Measurements from ENCODE around the gene TPRN. TPM values are rescaled to one million over a fixed set of nuclear protein-coding genes. Genes with fewer than 3 reads are reported as not detected.
"Not testable (repeated sequence)": the region's sequence is repeated elsewhere in the genome, so short reads cannot be mapped to it uniquely, and the experiment has no call there.

The TPRN gene
- 5.7 TPM for total RNA-seq

DNA sequence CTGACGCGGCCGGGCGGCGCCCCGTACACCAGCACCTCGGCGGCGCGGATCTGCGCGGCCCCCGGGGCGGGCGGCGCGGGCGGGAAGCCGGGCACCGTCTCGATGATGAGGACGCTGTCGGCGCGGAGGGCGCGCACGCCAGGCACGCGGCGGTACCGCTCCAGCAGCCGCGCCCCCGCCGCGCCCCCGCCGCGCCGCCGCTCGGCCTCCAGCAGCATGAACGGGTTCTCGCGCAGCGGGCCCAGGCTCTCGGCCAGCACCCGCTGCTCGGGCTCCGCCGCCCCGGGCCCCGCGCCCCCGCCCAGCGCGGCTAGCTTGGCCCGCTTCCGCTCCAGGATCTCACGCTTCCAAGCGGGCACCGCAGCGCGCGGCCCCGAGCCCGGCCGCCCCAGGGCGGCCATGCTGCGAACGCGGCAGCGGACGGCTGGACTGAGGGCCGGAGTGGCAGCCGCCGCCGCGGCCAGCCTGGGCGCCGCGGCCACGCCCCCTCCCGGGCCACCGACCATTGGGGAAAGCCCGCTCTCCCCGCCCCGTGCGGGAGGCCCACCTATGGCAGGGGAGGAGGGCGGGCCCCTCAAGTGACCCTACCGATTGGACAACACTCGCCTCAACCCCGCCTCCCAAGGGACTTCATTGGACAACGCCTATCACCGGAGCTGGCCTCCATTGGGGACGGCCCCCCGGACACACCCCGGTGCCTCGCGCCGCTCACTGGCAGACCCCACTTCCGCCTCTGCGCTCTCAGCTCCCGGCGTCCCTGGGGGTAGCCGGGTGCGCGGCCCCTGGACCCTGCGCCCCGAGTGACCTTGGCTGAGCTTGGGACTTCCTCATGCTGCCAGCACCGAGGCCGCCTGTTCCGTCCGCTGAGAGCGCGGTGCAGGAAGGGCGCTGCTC lies at the start of gene TPRN:
Gene TPRN, minus strand, starts transcription at position 431 of the 894 bp plus-strand sequence. Its CDS starts 30 bp downstream, at position 401.
- DNase-seq, result peak; percentile 100

GRCh38 chr9:137247916-137248175 lies 47.3 kb upstream of the TPRN start:
- DNase-seq, result no peak

GRCh38 chr9:137247135-137247915 lies 46.8 kb upstream of the TPRN start:
- DNase-seq, result no peak

- DNase-seq, result no peak
These were observed 45.2 kb upstream of the TPRN start for GRCh38 chr9:137245450-137246421.

DNA sequence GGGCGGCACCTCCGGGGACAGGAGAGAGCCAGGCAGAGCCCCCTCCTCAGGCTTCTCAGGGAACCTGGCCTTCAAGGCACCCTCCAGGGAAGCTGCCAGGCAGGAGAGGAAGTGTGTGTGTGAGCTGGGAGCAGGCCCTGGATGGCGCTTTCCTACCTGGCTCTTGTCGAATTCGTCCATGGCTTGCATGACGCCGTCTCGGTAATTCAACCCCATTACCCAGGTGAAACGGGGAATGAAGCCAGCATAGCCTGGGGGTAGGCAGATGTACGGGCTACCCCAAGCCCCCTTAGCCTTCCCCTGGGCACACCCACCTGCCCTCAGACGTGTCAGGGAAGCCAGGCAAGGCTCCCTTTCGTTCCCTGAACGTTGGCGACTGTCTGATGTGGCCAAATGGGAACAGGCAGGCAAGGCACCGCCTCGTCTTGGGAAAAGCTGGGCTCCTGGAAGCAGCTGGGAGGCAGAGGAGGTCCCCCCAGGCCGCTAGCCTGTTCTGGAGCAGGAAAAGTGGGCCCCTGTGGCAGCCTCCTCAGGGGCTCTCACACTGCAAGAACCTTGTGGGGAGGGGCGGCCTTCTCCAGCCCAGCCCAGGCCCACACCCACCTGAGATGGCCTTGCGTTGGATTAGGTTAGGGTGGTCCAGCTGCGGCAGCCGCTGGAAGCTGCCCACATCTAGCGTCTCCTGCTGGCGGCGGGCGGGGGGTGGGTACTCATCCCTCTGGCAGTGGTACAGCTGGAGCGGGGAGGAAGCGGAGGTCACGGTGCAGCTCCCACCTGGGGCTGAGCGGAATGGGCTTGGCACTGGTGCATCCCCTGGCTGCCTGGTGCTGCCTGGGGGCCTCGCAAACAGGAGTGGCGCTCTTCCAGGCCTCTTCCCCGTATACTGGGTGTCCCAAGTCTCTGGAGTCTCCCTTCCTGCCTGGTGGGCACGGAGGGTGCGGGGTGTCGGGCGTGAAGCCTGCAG lies 44.2 kb upstream of the TPRN start:
- DNase-seq, result no peak

DNA sequence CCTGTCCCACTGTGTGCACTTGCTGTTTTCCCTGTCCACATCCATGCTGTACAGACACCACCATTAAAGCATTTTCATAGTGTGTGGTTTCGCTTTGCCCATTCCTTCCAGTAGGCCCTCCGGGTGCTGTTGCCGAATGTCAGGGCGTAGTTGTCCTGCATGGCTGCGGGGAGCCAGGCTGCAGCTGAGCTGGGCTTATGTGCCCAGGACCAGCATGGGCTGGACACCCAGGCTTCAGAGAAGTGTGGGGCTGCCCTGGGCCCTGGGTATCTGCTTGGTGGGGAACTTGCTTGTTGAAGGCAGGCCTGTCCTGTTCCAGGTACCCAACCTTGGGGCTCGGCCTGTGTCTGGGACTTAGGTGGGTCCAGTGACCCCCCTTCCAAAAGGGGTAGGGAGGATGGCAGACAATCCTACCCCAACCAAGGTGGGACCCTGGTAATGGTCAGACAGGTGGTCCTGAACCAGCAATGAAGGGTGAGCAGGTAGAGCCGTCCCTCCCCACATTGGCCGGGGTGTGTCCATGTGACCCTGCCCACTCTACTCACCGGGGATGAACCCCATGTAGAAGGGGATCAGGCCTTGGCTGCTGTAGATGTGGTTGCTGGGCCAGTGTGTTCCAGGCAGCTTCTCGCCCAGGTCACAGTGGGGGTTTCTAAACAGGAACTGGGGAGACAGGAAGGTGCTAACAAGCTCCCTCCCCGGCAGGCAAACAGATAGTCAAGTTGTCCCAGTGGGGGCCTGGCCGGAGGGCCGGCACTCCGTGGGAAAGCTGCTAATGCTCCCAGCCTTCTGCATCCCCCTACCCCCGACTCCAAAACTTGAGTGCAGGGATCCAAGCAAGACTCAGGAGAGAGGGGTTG lies 43.3 kb upstream of the TPRN start:
- DNase-seq, result no peak

DNA sequence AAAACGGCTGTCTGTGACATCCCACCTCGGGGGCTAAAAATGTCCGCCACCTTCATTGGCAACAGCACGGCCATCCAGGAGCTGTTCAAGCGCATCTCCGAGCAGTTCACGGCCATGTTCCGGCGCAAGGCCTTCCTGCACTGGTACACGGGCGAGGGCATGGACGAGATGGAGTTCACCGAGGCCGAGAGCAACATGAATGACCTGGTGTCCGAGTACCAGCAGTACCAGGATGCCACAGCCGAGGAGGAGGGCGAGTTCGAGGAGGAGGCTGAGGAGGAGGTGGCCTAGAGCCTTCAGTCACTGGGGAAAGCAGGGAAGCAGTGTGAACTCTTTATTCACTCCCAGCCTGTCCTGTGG lies 42.7 kb upstream of the TPRN start:
- DNase-seq, result not testable (repeated sequence)

DNA sequence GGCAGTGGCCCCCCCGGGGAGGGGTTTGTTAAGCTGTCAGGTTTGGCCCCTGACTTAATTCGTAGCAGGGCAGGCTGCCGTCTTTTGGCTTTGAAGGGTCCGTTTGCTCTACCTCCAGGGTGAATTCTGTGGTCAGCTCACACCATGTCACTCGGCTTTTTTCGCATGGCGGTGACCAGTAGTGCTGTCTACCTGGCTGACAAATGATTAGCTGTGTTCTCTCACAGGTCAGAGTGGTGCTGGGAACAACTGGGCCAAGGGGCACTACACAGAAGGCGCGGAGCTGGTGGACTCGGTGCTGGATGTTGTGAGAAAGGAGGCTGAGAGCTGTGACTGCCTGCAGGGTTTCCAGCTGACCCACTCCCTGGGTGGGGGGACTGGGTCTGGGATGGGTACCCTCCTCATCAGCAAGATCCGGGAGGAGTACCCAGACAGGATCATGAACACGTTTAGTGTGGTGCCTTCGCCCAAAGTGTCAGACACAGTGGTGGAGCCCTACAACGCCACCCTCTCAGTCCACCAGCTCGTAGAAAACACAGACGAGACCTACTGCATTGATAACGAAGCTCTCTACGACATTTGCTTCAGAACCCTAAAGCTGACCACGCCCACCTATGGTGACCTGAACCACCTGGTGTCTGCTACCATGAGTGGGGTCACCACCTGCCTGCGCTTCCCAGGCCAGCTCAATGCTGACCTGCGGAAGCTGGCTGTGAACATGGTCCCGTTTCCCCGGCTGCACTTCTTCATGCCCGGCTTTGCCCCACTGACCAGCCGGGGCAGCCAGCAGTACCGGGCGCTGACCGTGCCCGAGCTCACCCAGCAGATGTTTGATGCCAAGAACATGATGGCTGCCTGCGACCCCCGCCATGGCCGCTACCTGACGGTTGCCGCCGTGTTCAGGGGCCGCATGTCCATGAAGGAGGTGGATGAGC lies 42.0 kb upstream of the TPRN start:
- DNase-seq, result no peak

DNA sequence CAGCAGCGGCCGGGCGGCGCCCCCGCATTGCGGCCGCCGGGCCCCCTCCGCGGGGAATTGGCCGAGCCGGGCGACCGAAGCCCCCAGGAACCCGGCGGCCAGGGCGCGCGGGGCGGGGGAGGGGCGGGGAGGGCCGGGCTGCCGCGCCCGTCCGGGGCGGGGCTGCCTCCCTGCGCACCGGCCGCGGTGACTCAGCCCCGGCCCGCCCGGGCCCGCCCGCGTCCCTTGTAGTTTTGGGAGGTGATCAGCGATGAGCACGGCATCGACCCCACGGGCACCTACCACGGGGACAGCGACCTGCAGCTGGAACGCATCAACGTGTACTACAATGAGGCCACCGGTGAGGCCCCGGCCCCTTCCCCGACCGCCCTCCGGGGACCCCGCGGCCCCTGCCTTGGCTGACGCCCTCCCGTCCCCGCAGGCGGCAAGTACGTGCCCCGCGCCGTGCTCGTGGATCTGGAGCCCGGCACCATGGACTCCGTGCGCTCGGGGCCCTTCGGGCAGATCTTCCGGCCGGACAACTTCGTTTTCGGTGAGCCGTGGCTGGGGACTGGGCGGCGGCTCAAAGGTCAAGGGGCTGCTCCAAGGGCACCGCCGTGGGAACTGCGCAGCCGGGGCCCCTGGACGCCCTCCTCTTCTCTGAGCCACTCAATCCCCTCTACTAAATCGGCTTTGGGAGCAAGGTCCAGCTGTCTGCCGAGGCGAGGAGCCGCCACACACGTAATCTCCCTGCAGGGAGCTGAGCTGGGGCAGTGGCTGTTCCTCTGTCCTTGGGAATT lies 41.1 kb upstream of the TPRN start:
- DNase-seq, result peak; percentile 54

GRCh38 chr9:137240841-137241489 lies 40.4 kb upstream of the TPRN start, which contains the start of gene TUBB4B:
TUBB4B (plus strand) TSS chr9:137241287; CDS start chr9:137241361, 74 bp downstream.
- peak; percentile 100 for DNase-seq

GRCh38 chr9:137240318-137240840 lies 39.8 kb upstream of the TPRN start:
- DNase-seq, result peak; percentile 90

DNA sequence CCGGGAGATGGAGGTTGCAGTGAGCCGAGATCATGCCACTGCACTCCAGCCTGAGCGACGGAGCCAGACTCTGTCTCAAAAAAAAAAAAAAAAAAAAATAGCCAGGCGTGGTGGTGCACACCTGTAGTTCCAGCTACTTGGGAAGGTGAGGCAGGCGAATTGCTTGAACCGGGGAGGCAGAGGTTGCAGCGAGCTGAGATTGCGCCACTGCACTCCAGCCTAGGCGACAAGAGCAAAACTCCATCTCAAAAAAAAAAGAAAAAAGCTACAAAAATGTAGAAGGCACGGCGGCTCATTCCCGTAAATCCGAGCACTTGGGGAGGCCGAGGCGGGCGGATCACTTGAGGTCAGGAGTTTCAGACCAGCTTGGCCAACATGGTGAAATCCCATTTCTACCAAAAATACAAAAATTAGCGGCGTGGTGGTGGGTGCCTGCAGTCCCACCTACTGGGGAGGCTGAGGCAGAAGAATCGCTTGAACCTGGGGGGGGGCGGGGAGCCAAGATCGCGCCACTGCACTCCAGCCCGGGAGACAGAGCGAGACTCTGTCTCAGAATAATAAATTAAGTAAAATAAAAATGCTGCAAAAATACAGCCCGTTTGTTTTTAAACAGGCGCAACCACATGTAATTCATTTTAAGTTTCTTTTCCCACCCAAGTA lies 39.1 kb upstream of the TPRN start:
- not testable (repeated sequence) for DNase-seq

GRCh38 chr9:137237759-137238726 lies 37.5 kb upstream of the TPRN start:
- DNase-seq, result peak; percentile 84

GRCh38 chr9:137236936-137237421 lies 36.4 kb upstream of the TPRN start:
- no peak for DNase-seq

- peak; percentile 93 for DNase-seq
These were observed 35.8 kb upstream of the TPRN start for GRCh38 chr9:137236238-137236935.

Data from tongue (tissue), 2 donors.